Neural cell (in vitro differentiated cells): ENCODE data around the gene MIPOL1.

Experiments
- CTCF ChIP-seq: fragments of 450-650 bp; IDR thresholded peaks from 2 replicates; pipeline ENCODE4 v1.5.1; 2014; ENCODE audit warnings: antibody characterized with exemption, mild to moderate bottlenecking, moderate library complexity; ENCODE audit not compliant: poor library complexity, severe bottlenecking
- EZH2 ChIP-seq: fragments of 200-600, 300-800 bp; shearing (Covaris generic), sonication (generic); IDR thresholded peaks from 2 replicates; pipeline ENCODE4 v1.6.1; 2014; ENCODE audit warnings: antibody characterized with exemption, low read length, borderline replicate concordance, mild to moderate bottlenecking; ENCODE audit not compliant: insufficient read depth, poor library complexity, severe bottlenecking
- POLR2AphosphoS5 ChIP-seq: IDR thresholded peaks from 2 replicates; pipeline ENCODE4 v1.6.1; 2012

- no peak for TF ChIP-seq CTCF
- TF ChIP-seq EZH2 = no peak
- TF ChIP-seq POLR2AphosphoS5 = no peak
Measured at GRCh38 chr14:37480446-37481290, 282.9 kb downstream of the MIPOL1 start.
